GM18498 (cell line): ENCODE results near the gene ZNF839.

Experiments
- ATAC-seq: cut with Tn5 transposase; IDR thresholded peaks from one replicate; pipeline ENCODE4 v1.9.1; 2021; ENCODE audit warnings: mild to moderate bottlenecking, moderate library complexity; ENCODE audit not compliant: unreplicated experiment

Gene ZNF839

DNA sequence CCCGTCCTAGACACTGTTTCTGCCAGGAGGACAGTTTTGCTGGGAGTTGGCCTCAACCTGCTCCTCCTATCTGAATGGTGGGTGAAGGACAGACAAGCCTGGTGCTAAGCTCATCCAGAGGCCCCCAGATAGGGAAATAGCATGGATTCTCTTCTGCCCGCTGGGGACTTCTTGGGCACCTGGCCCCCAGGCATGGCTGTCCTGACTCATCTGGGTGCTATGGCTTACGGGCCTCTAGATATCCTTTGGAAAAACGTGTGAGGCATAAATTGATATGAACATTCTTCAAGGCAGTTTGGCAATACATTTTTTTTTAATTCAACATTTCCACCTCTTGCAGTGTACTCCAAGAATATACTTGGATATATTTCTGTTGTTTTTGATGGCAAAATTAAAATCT, 51.8 kb downstream of the ZNF839 start:
- no peak for ATAC-seq

- no peak for ATAC-seq
Observed at GRCh38 chr14:102373110-102373509, 53.6 kb downstream of the ZNF839 start.

DNA sequence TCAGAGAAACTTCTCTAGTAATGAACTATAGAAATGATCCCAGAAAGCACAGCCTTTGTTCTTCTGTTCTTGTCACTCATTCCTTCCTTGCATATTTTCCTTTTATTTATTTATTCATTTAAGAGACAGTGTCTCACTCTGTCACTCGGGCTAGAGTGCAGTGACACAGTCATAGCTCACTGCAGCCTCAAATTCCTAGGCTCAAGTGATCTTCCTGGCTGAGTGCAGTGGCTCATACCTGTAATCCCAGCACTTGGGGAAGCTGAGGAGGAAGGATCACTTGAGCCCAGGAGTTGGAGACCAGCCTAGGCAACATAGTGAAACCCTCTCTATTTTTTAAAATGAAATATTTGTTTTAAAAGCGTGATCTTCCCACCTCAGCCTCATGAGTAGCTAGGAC, 54.7 kb downstream of the ZNF839 start:
- ATAC-seq: no peak

- peak; percentile 74 for ATAC-seq
Observed at GRCh38 chr14:102375119-102375518, 55.6 kb downstream of the ZNF839 start.

DNA sequence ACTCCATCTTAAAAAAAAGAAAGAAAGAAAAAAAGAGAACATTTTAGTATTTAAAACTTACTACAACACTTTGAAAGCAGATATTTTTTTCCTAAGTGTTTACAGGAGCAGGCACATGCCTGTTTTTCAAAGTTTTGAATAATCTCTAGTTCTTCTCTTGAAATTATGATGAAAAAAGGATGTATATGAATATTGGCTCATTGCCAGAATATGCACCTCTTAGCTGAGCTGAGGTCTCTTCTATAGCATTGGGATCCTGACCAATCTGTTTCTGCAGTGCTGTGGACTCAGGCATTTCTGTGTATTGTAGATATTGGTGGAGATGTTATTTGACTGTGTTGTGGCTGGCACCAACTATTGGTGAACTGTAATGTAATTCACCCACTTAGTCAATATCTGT, 58.1 kb downstream of the ZNF839 start:
- no peak for ATAC-seq

GRCh38 chr14:102378830-102379229, 59.3 kb downstream of the ZNF839 start:
- ATAC-seq: no peak

DNA sequence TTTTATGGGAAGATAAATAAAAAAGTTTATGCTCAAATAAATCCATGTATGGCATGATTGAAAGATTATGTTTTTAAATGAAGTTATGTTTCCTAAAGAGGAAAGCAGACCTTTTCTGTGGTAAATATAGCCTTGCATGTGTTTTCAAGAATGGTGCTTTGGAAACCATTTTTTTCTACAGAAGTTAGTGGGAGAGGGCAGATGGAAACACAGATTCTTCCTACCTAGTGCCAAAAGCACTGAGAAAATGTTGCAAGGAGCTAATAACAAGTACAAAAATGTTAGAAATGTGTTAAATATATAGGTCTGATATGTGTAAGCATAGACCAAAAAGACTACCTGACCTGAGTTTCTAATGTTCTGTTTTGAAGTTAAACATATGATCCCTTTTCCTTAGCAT, 67.5 kb downstream of the ZNF839 start:
- ATAC-seq: no peak

GRCh38 chr14:102389246-102389645, 69.7 kb downstream of the ZNF839 start:
- ATAC-seq: no peak

GRCh38 chr14:102390064-102390855, 70.7 kb downstream of the ZNF839 start:
- no peak for ATAC-seq
